Ramos (cell line): ENCODE data around the gene EXOC3L1.

ENCODE experiments used
- in situ Hi-C: fragments of 300-500 bp; cut with MboI; formaldehyde crosslinking; loops from one replicate; pipeline ENCODE4 v1.14.3; 2022; ENCODE audit warnings: low sequenced_read_pairs; ENCODE audit not compliant: unreplicated experiment

Gene EXOC3L1

DNA sequence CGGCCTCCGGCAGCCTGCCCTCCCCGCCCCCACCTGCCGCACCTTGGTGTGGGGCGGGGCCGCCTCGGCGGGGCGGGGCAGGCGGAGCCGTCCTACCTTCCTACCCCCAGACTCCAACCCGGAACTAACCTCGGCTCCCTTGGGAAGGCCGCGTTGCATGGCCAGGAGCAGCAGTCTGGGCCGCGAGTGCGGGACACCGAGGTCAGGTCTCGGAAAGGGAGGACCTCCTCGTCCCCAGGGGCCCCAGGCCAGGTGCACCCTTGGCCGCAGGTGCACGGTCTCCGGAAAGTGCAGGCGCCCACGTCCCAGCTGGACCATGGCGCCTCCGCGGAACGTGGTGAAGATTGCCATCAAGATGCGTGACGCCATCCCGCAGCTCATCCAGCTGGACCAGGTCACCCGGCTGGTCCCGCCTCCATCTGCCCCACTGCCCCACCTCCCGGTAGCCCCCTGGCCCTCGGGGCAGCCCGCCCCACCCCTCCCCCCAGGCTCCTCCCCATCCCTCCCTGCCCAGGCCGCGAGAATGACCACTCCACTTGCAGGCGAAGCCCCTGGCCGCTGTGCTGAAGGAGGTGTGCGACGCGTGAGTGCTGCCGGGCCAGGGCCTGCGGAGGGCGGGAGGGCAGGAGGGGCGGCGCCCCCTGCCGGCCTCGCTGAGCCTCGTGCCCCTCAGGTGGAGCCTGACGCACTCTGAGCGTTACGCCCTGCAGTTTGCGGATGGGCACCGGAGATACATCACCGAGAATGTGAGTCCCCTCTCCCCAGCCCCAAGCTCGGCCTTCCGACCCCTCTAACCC lies 9.3 kb upstream of the EXOC3L1 start, which contains the start of gene ELMO3:
Gene ELMO3 (plus strand): TSS at position 121 of the 797 bp plus-strand sequence. CDS start 196 bp downstream, at position 317.
- in situ Hi-C loops: no loop called here

DNA sequence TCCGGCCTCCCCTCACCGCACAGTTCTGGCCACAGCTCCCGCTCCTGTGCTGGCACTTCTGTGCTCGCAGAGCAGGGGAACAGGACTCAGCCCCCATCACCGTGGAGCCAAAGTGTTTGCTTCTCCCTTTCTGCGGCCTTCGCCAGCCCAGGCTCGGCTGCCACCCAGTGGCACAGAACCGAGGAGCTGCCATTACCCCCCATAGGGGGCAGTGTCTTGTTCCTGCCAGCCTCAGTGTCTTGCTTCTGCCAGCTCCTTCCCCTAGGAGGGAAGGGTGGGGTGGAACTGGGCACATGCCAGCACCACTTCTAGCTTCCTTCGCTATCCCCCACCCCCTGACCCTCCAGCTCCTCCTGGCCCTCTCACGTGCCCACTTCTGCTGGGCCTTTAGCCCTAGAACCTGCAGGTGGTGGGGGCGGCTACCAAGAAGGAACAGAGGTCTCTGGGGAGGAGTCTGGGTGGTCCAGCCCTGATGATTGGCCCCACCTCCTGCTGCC lies 8.3 kb upstream of the EXOC3L1 start:
- in situ Hi-C loops: no loop called here

DNA sequence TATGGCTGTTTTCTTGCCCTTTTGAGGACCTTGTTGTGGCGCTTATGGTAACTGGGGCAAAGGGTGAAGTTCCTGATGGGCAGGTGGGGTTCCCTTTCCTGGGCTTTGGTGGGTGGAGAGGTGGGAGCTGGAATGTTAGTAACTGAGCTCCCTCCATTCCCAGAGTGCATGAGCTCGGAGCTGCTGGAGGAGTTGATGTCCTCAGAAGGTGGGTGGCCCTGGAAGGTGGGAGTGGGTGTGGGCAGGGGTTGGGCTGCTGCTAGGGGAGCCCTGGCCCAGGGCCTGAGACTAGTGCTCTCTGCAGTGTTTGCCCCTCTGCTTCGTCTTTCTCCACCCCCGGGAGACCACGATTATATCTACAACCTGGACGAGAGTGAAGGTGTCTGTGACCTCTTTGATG lies 7.8 kb upstream of the EXOC3L1 start:
- in situ Hi-C loops: no loop called here

DNA sequence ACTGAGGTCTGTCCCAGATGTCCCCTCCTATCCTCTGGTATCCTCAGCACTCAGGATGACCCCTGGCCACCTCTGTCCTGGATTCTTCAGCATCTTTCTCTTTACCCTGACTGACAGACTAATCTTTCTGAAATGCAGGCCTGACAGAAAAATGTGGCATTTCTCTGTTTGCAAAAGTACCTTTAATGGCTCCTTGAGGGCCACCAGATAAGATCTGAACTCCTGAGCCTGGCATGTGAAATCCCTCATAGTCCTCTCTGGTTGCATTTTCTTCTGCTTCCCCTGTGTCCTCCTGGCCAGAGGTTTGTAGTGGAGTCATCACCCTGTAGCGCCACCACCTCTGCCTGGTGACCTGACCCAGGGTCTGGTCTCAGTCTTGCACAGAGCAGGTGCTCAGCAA lies 6.9 kb upstream of the EXOC3L1 start:
- in situ Hi-C loops: no loop called here

DNA sequence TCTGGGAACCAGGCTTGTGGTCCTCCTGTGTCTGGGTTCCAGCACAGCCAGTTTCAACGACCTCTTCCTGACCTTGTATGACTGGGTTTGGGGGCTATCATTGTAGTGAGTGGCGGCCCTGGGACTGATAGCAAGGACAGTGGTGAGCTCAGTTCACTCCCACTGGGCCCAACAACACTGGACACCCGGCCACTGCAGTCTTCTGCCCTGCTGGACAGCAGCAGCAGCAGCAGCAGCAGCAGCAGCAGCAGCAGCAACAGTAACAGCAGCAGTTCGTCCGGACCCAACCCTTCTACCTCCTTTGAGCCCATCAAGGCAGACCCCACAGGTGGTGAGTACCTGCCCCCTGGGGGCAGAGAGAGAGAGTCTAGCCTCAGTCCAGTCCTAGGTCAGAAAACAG lies 5.7 kb upstream of the EXOC3L1 start:
- in situ Hi-C loops: no loop called here

DNA sequence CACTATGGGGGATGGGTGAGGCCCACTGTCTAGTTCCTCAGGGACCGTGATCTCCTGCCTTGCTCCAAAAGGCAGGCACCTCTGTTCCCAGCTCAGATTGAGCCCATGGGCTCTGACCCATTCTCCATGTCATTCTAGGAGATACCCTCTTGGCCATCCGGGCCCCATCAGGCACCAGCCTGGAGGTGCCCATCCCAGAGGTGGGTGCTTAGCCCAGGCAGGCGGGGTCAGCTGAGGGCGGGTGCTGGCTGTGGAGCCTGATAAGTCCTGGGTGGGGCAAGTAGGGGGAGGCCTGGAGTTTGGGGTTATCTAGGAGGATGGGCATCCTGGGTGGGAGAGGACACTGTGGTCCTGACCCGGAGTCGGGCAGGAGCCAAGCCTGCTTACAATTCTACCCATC lies 4.3 kb upstream of the EXOC3L1 start:
- in situ Hi-C loops: no loop called here

DNA sequence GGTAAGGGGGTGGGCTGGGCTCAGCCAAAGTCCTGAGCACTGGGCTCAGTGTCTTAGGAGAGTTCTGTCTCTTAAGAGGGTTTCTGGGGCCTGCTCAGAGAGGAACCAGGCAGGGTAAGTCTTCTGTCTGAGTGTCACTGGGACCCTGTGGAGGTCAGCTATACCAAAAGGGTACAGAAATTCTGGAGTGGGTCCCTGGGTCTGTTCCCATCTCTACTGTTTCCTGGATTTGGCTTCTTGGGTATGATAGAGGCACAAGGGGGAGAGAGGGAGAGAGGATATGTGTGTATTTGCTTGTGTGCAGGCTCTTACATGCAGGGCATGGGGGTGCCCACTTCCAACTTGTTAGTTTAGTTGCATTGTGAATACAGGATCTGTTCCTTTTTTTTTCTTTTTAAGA lies 3.6 kb upstream of the EXOC3L1 start:
- in situ Hi-C loops: no loop called here

DNA sequence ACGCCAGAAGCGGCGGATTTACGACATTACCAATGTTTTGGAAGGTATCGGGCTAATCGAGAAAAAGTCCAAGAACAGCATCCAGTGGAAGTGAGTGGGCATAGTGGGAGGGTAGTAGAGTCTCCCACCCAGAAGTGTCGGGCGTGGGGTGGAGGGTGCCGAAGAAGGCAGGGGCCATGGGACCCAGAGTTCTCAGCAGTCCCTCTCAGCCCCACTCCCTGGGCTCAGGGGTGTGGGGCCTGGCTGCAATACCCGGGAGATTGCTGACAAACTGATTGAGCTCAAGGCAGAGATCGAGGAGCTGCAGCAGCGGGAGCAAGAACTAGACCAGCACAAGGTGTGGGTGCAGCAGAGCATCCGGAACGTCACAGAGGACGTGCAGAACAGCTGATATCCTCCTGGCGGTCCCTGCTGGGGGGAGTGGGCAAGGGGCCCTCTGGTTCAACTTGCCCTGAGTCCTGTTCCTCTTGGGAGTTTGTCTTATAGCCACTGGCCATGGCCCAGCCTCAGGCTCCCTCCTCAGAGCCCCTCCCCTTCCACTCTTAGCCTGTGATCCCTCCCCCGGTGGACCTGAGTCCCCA lies 2.9 kb upstream of the EXOC3L1 start:
- in situ Hi-C loops: no loop called here

DNA sequence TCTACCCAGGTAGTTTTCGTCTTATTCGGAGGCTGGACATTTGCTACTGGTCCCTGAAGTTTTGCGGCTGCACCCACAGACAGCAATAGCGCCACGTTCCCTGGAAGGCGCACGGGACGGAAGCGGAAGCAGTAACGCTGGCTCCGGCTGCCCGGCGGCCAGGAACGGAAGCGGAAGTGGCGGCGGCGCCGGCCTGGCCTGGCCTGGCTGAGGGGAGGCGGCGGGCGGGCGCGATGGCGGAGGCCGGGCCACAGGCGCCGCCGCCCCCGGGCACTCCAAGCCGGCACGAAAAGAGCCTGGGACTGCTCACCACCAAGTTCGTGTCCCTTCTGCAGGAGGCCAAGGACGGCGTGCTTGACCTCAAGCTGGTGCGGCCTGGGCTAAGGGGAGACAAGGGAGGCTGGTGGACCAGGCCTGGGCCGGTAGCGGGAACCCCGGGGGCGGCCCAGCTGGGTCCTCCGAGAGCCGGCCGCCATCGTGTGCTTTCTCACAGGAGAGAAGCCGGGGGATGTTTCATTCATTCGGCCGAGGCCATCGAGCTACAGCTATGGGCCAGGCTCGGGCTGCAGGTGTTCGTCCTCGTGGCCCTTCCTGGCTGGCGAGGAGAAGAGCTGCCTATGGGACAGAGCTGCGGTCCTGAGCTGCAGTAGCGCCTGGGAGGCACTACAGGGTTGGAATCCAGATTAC lies 2.2 kb upstream of the EXOC3L1 start, which contains the start of gene E2F4:
Gene E2F4 (plus strand): TSS at position 161 of the 687 bp plus-strand sequence. CDS start 73 bp downstream, at position 234.
- in situ Hi-C loops: no loop called here

DNA sequence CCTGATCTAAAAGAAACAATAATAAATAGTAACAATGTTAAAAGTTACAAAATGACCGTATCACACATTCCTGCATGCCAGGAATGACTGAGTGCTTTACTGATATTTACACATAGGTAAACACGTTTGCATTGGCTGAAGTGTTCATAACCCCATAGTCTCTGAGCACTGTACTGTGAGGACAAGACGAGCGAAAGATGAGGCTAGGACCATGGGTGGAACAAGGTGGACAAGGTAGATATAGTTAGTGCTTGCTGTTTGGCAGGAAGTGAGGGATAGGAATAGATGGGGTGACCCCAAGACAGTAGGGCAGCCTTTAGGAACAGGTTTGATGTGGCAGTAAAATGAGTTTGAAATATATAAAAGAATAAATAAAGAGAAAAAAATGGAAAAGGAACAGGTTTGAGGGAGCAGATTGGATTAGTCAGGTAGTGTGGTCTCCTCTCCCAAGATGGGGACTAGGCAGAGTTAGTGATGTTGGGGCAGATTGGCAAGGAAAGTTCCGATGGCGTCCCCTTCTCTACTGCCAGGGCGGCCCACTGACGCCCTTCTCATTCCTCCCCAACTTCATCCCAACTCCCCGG lies 1.6 kb upstream of the EXOC3L1 start:
- in situ Hi-C loops: no loop called here

DNA sequence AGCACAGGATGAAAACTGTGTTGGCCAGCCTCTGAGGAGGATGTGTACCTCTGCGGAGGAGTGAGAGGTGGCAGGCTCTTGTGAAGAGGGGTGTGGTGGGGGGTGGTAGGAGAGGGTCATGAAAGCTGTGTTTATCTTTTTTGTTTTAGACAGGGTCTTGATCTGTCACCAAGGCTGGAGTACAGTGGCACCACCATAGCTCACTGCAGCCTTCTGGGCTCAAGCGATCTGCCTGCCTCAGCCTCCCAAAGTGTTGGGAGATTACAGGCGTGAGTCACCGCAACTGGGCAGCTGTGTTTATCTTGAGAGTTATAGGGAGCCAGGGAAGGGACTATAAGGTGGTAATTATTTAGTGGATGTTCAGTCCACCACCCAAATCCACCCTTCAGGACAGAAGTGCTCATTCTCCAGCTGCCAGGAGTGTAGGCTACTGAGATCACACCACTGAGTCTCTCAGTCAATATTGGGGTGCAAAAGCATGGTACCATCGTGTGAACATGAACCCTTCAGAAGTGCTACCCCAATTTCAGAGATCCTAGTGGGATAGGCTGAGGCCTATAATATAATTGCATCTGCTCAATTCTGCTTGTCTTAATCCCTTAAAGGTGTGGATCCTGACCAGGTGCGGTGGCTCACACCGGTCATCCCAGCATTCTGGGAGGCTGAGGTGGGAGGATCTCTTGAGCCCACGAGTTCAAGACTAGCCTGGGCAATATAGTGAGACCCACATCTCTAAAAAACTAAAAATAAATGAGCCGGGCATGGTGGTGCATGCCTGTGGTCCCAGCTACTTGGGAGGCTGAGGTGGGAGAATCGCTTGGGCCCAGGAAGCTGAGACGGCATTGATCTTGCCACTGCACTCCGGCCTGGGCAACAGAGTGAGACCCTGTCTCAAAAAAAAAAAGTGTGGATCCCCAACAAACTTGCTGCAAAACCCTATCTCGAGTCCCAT lies 788 bp upstream of the EXOC3L1 start:
- in situ Hi-C loops: no loop called here

DNA sequence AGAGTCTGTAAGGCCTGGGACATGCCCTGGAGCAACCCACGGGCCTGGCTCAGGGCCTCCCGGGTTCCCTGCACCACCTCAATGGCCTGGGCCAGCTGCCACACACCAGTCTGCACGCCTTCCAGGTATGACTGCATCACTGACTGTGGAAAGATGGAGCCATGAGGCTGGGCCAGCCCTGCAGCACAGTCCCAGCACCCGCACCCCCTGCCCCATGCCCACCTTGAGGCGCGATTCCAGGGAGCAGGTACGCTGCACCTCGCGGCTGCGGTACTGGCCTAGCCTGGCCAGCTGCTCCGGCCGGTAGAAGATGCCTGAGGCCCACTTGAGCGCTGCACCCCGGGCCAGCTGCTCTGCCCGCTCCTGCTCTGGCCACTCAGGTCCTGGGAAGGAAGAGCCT lies 1.1 kb downstream of the EXOC3L1 start:
- in situ Hi-C loops: no loop called here

DNA sequence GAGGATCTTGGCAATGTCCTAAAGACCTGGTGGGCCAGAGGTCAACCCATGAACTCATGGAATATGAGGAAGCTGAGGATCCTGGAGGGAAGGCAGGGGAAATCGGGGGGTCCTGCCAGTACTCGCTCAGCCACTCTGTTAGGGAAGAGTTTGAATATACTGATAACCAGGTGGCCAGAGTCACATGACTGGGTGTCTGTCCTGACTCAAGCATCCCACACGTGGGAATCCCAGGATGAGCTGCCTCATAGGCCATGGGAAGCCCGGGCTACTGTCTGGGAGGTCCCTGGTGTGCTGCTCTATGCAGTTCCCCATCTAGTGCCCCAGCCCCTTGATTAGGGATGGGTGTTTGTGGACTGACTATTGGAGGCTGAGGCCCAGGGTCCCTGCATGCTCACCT lies 1.6 kb downstream of the EXOC3L1 start:
- in situ Hi-C loops: no loop called here

DNA sequence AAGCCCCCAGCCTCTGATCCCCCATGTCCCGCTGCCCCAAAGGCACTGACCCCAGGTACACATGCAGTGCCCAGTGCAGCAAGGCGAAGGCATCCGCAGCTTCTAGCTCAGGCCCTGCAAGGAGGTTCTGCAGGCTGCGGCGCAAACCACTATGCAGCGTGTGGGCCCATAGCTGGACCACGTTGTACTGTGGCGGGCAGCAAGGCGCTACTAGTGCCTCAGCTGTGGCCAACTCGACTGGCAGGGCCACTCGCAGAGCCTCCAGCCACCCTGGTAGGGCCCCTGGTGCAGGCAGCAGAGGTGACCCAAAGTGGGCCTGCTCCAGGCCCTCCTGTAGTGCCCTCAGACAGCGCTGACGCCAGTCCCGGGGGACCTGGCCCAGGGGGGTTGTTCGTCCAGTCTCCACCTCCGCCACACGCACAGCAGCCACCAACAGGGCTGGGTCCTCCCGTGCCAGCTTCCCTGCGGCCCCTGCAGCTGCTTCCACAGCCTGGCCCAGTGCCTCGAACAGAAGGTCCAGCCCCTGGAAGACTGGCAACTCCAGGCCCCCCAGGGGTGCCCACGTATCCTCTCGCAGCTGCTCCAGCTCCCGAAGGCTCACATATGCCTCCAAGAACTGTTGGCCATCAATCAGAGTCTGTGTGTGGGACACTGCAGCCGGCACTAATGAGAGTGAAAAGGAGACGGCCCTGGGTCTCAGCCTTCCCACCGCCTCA lies 2.6 kb downstream of the EXOC3L1 start:
- in situ Hi-C loops: no loop called here

DNA sequence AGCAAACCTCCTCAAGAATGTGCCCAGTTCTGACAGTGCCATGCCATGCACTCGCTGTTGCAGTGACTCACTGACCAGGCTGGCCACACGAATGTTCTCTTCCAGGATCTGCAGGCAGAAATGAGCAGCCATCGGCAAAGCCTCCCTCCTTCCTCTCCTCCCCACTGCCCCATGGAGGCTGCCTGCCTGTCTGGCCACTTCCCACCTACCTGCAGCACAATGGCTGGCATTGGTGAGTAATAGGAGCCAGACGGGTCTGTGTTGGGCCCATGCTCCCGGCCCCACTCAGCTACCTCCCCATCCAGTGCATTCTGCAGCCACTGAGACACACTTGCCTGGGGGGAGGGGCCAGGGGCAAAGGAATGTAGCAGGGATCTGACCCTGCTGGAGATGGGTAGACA lies 3.4 kb downstream of the EXOC3L1 start:
- in situ Hi-C loops: no loop called here

DNA sequence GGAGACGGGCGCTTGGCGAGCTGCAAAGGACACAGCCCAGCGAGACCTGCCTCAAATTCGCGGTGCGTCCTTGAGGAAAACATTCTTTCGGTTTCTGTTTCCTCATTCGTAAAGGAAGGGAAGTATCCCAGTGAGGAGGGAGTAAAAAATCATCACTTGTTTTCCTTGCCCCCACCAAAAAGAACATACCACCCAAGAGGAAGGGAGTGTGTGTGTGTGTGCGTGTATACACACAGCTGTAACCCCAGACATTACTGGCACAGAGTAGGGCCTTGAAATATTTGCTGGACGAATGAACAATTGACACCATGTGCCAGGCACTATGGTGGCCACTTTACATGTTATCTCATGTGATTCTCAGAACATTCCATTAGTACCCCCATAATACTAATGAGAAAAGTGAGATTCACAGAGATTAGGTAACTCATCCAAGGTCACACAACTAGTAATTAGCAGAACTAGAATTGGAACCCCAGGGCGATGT lies 4.2 kb downstream of the EXOC3L1 start:
- in situ Hi-C loops: no loop called here

DNA sequence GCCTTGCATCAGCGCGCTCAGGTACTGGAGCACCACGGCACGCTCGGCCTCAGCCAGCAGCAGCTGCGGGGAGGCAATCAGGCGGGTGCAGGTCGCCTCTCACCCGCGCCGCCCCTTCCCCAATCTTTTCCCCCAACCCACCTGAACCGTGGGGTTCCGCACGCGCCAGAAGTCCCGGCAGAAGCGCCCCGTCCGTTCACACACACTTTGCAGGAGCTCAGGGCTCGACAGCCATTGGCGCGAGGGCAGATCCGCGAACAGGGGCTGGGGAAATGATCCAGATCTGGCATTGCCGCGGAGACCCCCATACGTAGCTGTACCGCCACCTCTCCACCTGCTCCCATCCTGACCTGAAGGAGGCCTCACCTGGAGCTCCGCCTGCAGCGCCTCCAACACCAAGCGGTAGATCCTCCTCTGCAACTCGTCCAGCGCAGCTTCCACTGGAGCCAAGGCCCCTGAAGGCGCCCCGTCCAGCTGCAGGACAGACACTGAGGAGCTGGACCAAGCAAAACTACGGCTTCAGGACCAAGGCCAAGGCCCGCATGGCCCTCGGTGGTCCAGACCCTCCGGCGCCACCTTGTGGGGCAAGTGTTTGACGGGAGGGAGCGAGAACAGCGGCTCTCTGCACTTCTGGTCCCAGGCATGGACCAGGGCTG lies 4.8 kb downstream of the EXOC3L1 start:
- in situ Hi-C loops: no loop called here

DNA sequence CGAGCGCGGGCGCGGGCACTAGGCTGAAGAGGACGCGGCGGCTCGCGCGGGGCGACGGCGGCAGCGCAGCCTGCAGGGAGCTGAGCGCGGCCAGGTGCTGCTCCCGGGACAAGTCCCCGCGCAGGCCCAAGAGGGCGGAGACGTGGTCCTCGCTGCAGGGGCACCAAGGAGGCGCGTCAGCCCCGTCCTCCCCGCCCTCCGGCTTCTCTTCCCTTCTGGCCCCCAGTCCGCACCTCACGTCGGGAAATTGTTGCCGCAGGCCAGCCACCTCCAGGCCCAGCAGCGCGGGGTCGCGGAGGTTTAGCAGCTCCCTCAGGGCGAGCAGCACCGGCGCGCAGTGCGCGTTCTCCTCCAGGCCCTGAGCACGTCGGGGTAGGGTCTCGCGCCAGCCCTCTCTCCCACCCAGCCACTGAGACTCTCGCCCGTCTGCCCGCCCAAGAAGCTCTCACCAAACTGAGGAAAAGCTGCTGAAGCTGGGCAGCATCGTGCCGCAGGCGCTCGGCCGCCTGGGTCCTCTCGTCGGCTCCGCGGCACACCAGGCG lies 5.4 kb downstream of the EXOC3L1 start:
- in situ Hi-C loops: no loop called here
